A549 (cell line): ENCODE results near the gene PXDN. TPM values are rescaled to one million over a fixed set of nuclear protein-coding genes. Genes with fewer than 3 reads are reported as not detected.

Experiments
- ATAC-seq, 2 experiments: fragments of 200-7000 bp in 1 of 2; fragments of >200 bp in 1 of 2; cut with Nextera tagmentation in 1 of 2; cut with Tn5 transposase in 1 of 2; 3 replicates each; pipeline versions ENCODE4 v1.8.0 to v1.9.1; 2018 to 2020; ENCODE audit warnings: mild to moderate bottlenecking in 1 of 2, moderate library complexity in 1 of 2
- CTCF ChIA-PET: fragments of 300-600 bp; sonication (Branson Sonifier 250); formaldehyde crosslinking; extraction: SDS; loops from one replicate; lab custom pipeline; 2021; ENCODE audit warnings: antibody characterized with exemption, inconsistent platforms; lab: Yijun Ruan, JAX
- POLR2A ChIA-PET: fragments of 350-600 bp; formaldehyde crosslinking; extraction: SDS; loops from one replicate; lab custom pipeline; 2021; ENCODE audit warnings: antibody characterized with exemption, inconsistent platforms; lab: Yijun Ruan, JAX
- DNase-seq, 2 experiments: peaks; one replicate each; pipeline versions ENCODE4 v3.0.0 to v3.0.0-alpha.2; 2011 to 2016; ENCODE audit warnings: low read depth in 1 of 2, low spot score in 1 of 2
- FAIRE-seq: peaks from 2 replicates; lab custom pipeline; 2011; peaks lifted over from hg19 to GRCh38; lab: Jason Lieb, UNC
- H3K27ac ChIP-seq, 2 experiments: fragments of >200 bp; sonication (Bioruptor Twin); formaldehyde crosslinking; 3 replicates each; pipeline ENCODE4 v1.5.1; 2016 to 2017
- H3K4me1 ChIP-seq: fragments of >200 bp; sonication (Bioruptor Twin); formaldehyde crosslinking; 3 replicates; pipeline ENCODE4 v1.6.1; 2016
- H3K4me2 ChIP-seq: fragments of >200 bp; sonication (Bioruptor Twin); formaldehyde crosslinking; 3 replicates; pipeline ENCODE4 v1.6.1; 2016
- H3K4me3 ChIP-seq: fragments of >200 bp; sonication (Bioruptor Twin); formaldehyde crosslinking; 3 replicates; pipeline ENCODE4 v1.5.1; 2016
- H3K9me3 ChIP-seq: fragments of >200 bp; sonication (Bioruptor Twin); formaldehyde crosslinking; 3 replicates; pipeline ENCODE4 v1.6.1; 2016
- ATOH8 ChIP-seq: fragments of 250-450 bp; sonication (Bioruptor Pico); IDR thresholded peaks from 2 replicates; pipeline ENCODE4 v1.5.0; 2020; ENCODE audit warnings: low read depth, mild to moderate bottlenecking, moderate library complexity
- BCL3 ChIP-seq: fragments of >200 bp; sonication (Bioruptor Twin); formaldehyde crosslinking; IDR thresholded peaks from 3 replicates; pipeline ENCODE4 v1.6.1; 2016
- CBX8 ChIP-seq: fragments of 200-600 bp; sonication (generic); IDR thresholded peaks from 2 replicates; pipeline ENCODE4 v1.6.1; 2016
- ESRRA ChIP-seq: fragments of 150-350 bp; IDR thresholded peaks from 2 replicates; pipeline ENCODE4 v1.6.1; 2014; ENCODE audit warnings: mild to moderate bottlenecking, low read length, borderline replicate concordance
- FOSL2 ChIP-seq, 2 experiments: fragments of 450-650 bp in 1 of 2; fragments of >200 bp in 1 of 2; sonication (Bioruptor Twin) in 1 of 2; formaldehyde crosslinking; IDR thresholded peaks; 2 replicates each; pipeline versions ENCODE4 v1.5.0 to v1.6.1; 2016 to 2020; ENCODE audit warnings: mild to moderate bottlenecking in 1 of 2, moderate library complexity in 1 of 2
- HES2 ChIP-seq: fragments of >200 bp; sonication (Bioruptor Twin); formaldehyde crosslinking; IDR thresholded peaks from 2 replicates; pipeline ENCODE4 v1.6.1; 2016
- HOXA7 ChIP-seq: fragments of 250-450 bp; sonication (Bioruptor Pico); IDR thresholded peaks from 2 replicates; pipeline ENCODE4 v1.5.0; 2020; ENCODE audit warnings: mild to moderate bottlenecking, moderate library complexity
- HOXB13 ChIP-seq: fragments of 250-450 bp; sonication (Bioruptor Pico); IDR thresholded peaks from 2 replicates; pipeline ENCODE4 v1.5.0; 2020; ENCODE audit warnings: low read depth, mild to moderate bottlenecking, moderate library complexity
- MAFK ChIP-seq: fragments of 450-650 bp; IDR thresholded peaks from 2 replicates; pipeline ENCODE4 v1.6.1; 2014; ENCODE audit not compliant: partially characterized antibody
- MAZ ChIP-seq: fragments of 150-350 bp; IDR thresholded peaks from 2 replicates; pipeline ENCODE4 v1.6.1; 2014; ENCODE audit warnings: antibody characterized with exemption, low read depth, low read length, borderline replicate concordance
- RARB ChIP-seq: fragments of 250-450 bp; sonication (Bioruptor Pico); IDR thresholded peaks from 2 replicates; pipeline ENCODE4 v1.8.0; 2021; ENCODE audit warnings: mild to moderate bottlenecking, moderate library complexity
- REST ChIP-seq: fragments of 200-600 bp; sonication (generic); IDR thresholded peaks from 2 replicates; pipeline ENCODE4 v1.6.1; 2016; ENCODE audit warnings: antibody characterized with exemption, mild to moderate bottlenecking, moderate library complexity
- RFX5 ChIP-seq: fragments of 450-650 bp; IDR thresholded peaks from 2 replicates; pipeline ENCODE4 v1.7.1; 2014; ENCODE audit warnings: antibody characterized with exemption, mild to moderate bottlenecking, moderate library complexity
- SMC3 ChIP-seq: fragments of >200 bp; sonication (Bioruptor Twin); formaldehyde crosslinking; IDR thresholded peaks from 3 replicates; pipeline ENCODE4 v1.6.1; 2018; ENCODE audit warnings: inconsistent platforms
- TFCP2L1 ChIP-seq: fragments of 250-450 bp; sonication (Bioruptor Pico); IDR thresholded peaks from 2 replicates; pipeline ENCODE4 v1.5.0; 2021; ENCODE audit warnings: mild to moderate bottlenecking
- ZFP36 ChIP-seq: fragments of 450-650 bp; IDR thresholded peaks from 2 replicates; pipeline ENCODE4 v1.6.1; 2014; ENCODE audit warnings: borderline replicate concordance; ENCODE audit not compliant: partially characterized antibody
- ZSCAN20 ChIP-seq: fragments of 250-450 bp; sonication (Bioruptor Pico); IDR thresholded peaks from 2 replicates; pipeline ENCODE4 v1.8.0; 2022; ENCODE audit warnings: mild to moderate bottlenecking, moderate library complexity
- WGBS: methylation state at CpG from one replicate; pipeline ENCODE4 v1.1.6; 2017; ENCODE audit errors: missing lambda C conversion rate; 5-methylcytosine and 5-hydroxymethylcytosine counted together
- polyA plus RNA-seq, 4 experiments: library from polyadenylated mRNA; depleted of rRNA in 3 of 4; stranded (reverse); fragments of >200 nt; fragmentation: RNase III in 1 of 4; extraction: RNeasy Plus Mini Kit Qiagen cat#74134 plus additional on column Dnase treatment in 1 of 4; gene quantifications; 2 replicates in 3 of 4; 3 replicates in 1 of 4; pipeline ENCODE4 v1.2.3, GENCODE V29; 2011 to 2017

PXDN gene
- polyA plus RNA-seq, 2 of the 4 experiments (the other 2 are of a cell fraction) = 3.7 to 7.3 TPM

GRCh38 chr2:1599301-1600085 is 144.8 kb downstream of the PXDN start:
- CTCF ChIA-PET = interaction anchor here (1.1 to 1.8 kb wide), 4 partner anchors 10 to 217 kb away, joined by 3 to 5 read pairs (median 4); no protein-coding TSS in a partner anchor
- H3K4me2 ChIP-seq = no peak overlapping the region
- no peak for TF ChIP-seq TFCP2L1 (CRISPR knock-in tag)
- TF ChIP-seq FOSL2 (IDR thresholded peaks at IDR 0.05) = no peak
- no peak for TF ChIP-seq FOSL2 (CRISPR knock-in tag; IDR thresholded peaks at IDR 0.05)
- TF ChIP-seq SMC3 = no peak
- no peak for TF ChIP-seq ZFP36
- no peak for TF ChIP-seq MAZ
- TF ChIP-seq REST = no peak
- no peak for TF ChIP-seq RFX5
- TF ChIP-seq RARB (CRISPR knock-in tag) = no peak
- TF ChIP-seq HES2 = no peak
- TF ChIP-seq ATOH8 (CRISPR knock-in tag) = no peak
- TF ChIP-seq ZSCAN20 (CRISPR knock-in tag) = no peak
- no peak for TF ChIP-seq MAFK
- no peak for TF ChIP-seq BCL3
- no peak for TF ChIP-seq HOXA7
- TF ChIP-seq HOXB13 (CRISPR knock-in tag) = no peak
- no peak for TF ChIP-seq ESRRA
- TF ChIP-seq, all 56 proteins: peak for 0
- FAIRE-seq (no peak), DNase-seq (no peak), ATAC-seq (no peak)
- Histone ChIP-seq H3K27ac (no peak overlapping the region), H3K9me3 (peaks cover 10% of the 10 kb centered on the region; the same call in 2 of the 3 replicates), H3K4me3 (no peak overlapping the region), H3K4me1 (peaks cover 5% of the 10 kb centered on the region; the same call in 1 of the 3 replicates)
- POLR2A ChIA-PET = no interaction called here
- WGBS = 61% methylated on average over 17 of the region's 17 CpGs

GRCh38 chr2:1598800-1599199 is 145.5 kb downstream of the PXDN start:
- Histone ChIP-seq H3K27ac (no peak overlapping the region), H3K4me2 (no peak overlapping the region), H3K4me3 (no peak overlapping the region), H3K9me3 (peaks cover 10% of the 10 kb centered on the region; the same call in 2 of the 3 replicates), H3K4me1 (peaks cover 5% of the 10 kb centered on the region; the same call in 1 of the 3 replicates)
- ATAC-seq (no peak), FAIRE-seq (no peak), DNase-seq (no peak)
- POLR2A ChIA-PET = no interaction called here
- 65% methylated on average over 10 of the region's 10 CpGs for WGBS
- no peak for TF ChIP-seq TFCP2L1 (CRISPR knock-in tag)
- no peak for TF ChIP-seq CBX8
- no peak for TF ChIP-seq ESRRA
- CTCF ChIA-PET = interaction anchor here (1.1 to 1.8 kb wide), 4 partner anchors 11 to 218 kb away, joined by 3 to 5 read pairs (median 4); no protein-coding TSS in a partner anchor
